GM18951 (cell line): ENCODE data around the gene GYS1.

Experiments
- POLR2A ChIP-seq: IDR thresholded peaks from 4 replicates; pipeline ENCODE4 v1.6.1; 2011; ENCODE audit warnings: mild to moderate bottlenecking; ENCODE audit not compliant: insufficient read length, insufficient read depth; ENCODE audit errors: extremely low read depth
- in situ Hi-C: fragments of 300-500 bp; cut with MboI; formaldehyde crosslinking; loops from one replicate; pipeline ENCODE4 v1.12.0; 2022; ENCODE audit warnings: low sequenced_read_pairs, mixed read lengths, inconsistent platforms; ENCODE audit not compliant: unreplicated experiment

Gene GYS1

DNA sequence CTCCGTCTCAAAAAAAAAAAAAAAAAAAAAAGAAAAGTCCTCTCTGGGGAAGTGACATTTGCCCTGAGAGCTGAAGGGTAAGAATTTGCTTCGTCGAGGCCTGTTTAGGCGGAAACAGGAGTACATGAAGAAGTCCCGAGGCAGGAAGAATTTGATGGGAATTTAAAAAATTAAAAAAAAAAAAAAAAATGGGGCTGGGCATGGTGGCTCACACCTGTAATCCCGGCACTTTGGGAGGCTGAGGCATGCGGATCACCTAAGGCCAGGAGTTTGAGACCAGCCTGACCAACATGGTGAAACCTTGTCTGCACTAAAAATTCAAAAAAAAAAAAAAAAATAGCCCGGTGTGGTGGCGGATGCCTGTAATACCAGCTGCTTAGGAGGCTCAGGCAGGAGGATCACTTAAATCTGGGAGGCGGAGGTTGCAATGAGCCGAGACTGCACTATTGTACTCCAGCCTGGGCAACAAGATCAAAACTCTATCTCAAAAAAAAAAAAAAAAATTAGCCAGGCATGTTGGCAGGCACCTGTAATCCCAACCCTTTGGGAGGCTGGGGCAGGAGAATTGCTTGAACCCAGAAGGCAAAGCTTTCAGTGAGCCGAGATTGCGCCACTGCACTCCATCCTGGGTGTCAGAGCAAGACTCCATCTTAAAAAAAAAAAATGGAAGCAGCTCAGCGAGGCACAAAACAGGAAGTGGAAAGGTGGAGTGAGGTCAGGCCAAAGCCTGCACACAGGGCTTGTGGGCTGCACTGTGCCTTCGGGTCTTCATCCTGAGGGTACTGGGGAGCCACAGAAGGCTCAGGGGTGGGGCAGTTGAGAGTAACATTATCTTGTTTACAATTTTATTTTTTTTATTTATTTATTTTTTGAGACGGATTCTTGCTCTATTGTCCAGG is 33.5 kb downstream of the GYS1 start:
- in situ Hi-C loops: no loop called here
- no peak for TF ChIP-seq POLR2A

DNA sequence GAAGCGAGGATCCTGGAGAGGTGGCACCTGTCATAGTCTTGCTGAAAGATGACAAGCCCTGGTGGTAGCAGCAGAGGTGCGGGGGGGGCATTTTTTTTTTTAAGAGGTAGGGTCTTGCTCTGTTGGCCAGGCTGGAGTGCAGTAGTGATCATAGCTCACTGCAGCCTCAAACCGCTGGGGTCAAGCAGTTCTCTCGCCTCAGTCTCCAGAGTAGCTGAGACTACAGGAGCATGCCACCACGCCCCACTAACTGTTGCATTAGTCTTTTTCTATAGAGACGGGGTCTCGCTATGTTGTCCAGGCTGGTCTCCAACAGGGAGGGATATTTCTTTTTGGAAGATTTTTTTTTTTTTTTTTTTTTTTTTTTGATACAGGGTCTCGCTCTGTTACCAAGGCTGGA is 35.1 kb downstream of the GYS1 start:
- TF ChIP-seq POLR2A: peak; percentile 20
- in situ Hi-C loops: no loop called here

DNA sequence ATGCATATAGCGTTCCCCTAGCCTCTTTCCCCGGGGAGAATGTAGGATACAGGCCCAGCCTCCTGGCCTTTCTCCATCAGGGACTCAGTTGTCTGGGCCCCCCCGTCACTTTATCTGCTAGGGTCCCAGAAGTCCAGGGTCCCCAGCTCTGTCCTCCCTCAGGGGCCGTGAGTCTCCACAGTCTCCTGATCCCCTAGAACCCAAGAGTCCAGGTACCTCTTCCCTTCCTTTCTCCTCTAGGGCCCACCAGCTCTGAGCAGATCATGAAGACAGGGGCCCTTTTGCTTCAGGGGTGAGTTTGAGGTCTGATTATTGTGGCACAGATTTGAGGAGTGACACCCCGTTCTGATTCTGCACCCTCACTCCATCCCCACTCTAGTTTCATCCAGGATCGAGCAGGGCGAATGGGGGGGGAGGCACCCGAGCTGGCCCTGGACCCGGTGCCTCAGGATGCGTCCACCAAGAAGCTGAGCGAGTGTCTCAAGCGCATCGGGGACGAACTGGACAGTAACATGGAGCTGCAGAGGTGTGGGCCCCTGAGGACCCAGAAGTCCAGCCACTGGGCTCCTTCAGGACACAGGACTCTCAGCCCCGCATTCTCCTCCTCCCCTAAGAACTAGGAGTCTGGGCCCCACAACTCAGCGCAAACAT is 37.7 kb downstream of the GYS1 start:
- in situ Hi-C loops: no loop called here
- TF ChIP-seq POLR2A: no peak

DNA sequence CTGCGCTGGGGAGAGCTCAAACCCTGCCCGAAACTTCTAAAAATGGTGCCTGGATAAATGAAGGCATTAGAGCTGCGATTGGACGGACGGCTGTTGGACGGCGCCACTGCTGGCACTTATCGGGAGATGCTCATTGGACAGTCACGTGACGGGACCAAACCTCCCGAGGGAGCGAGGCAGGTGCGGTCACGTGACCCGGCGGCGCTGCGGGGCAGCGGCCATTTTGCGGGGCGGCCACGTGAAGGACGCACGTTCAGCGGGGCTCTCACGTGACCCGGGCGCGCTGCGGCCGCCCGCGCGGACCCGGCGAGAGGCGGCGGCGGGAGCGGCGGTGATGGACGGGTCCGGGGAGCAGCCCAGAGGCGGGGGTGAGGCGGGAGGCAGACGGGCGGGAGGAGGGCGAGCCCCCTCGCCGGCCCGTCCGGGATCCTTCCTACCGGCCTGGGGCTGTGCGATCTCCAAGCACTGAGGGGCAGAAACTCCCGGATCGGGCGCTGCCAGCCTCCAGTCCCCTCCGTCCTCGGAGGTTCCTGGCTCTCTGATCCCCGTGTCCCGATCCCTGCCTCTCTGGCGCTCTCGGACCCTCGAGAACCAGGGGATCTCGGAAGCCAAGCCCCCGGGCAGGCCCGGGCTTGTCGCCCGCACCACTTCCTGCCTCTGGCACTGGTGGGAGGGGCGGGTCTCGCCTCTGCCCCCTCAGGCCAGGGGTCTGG is 38.4 kb downstream of the GYS1 start, which contains the start of gene BAX:
Gene BAX (plus strand): TSS at position 281 of the 713 bp plus-strand sequence. CDS start 54 bp downstream, at position 335.
- peak; percentile 92 for TF ChIP-seq POLR2A
- in situ Hi-C loops: no loop called here

DNA sequence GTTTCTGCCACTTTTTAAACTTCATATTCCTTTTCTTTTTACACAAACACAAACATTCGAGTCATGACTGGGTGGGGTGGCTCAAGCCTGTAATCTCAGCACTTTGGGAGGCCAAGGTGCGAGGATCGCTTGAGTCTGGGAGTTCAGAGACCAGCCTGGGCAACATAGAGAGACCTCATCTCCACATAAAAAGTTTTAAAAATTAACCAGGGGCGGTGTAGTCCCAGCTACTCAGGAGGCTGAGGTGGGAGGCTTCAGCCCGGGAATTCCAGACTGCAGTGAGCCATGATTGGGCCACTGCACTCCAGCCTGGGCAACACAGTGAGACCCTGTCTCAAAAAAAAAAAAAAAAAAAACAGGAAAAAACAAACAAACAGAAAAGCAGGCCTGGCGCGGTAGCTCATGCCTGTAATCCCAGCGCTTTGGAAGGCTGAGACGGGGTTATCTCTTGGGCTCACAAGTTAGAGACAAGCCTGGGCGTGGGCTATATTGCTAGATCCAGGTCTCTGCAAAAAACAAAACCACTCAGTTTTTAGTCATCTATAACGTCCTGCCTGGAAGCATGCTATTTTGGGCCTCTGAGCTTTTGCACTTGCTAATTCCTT is 39.0 kb downstream of the GYS1 start:
- TF ChIP-seq POLR2A: no peak
- in situ Hi-C loops: no loop called here

DNA sequence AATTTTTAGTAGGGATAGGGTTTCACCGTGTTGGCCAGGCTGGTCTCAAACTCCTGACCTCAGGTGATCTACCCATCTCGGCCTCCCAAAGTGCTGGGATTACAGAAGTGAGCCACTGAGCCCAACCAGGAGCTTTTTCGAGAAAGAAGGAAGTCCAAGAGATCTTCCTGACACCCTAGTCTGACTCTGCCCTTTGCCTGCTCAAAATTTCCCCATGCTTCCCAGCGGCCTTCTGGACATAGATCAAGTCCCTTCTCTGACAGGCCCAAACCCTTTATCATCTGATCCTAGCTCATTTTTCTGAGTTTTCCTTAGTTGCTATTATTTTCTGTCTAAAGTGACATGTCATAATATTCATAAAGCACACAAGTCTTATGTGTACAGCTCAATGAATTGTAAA is 40.0 kb downstream of the GYS1 start:
- no peak for TF ChIP-seq POLR2A
- in situ Hi-C loops: no loop called here

DNA sequence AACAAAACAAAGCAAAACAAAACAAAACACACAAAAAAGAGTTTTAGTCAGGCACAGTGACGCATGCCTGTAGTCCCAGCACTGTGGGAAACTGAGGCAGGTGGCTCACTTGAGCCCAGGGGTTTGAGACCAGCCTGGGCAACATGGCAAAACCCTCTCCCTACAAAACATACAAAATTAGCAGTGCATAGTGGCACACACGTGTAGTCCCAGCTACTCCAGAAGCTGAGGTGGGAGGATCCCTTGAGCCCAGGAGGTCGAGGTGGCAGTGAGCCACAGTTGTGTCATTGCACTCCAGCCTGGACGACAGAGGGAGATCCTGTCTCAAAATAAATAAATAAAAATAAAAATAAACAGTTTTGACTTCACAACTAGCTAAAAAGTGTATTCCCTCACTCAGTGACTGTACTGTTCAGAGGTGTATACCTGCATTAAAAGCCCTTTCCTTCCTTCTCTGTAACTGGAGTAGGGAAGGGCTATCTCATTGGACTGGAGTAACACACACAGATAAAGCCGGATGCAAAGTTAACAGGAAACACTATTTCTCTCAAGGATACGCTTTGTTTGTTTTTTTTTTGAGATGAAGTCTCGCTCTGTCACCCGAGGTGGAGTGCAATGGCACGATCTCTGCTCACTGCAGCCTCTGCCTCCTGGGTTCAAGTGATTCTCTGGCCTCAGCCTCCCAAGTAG is 42.1 kb downstream of the GYS1 start:
- in situ Hi-C loops: no loop called here
- no peak for TF ChIP-seq POLR2A

DNA sequence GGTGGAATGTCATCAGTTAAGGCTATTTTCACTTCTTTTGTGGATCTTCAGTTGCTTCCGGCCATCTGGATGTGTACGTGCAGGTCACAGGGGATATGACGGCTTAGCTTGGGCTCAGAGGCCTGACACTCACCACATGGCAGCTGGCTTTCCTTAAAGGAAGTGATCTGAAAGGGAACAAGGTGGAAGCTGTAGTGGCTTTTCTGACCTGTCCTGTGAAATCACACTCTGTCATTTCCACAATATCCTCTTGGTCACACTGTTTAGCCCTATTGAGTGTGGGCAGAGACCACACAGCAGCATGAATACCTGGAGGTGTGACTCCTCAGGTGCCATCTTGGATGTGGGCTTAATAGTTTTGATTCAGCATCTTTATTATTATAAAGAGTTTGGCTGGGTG is 43.0 kb downstream of the GYS1 start:
- no peak for TF ChIP-seq POLR2A
- in situ Hi-C loops: no loop called here

DNA sequence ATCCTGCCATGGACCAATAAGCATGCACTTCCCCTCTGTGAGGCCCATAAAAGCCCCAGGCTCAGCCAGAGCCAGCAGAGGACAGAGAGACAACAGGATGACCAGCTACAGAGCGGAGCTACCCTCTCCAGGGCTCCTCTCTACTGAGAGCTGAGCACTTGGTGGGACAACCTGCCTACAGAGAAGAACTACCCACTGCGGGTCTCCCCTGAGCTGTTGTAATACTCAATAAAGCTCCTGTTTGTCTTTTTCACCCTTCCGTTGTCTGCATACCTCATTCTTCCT is 45.9 kb downstream of the GYS1 start:
- in situ Hi-C loops: no loop called here
- no peak for TF ChIP-seq POLR2A

DNA sequence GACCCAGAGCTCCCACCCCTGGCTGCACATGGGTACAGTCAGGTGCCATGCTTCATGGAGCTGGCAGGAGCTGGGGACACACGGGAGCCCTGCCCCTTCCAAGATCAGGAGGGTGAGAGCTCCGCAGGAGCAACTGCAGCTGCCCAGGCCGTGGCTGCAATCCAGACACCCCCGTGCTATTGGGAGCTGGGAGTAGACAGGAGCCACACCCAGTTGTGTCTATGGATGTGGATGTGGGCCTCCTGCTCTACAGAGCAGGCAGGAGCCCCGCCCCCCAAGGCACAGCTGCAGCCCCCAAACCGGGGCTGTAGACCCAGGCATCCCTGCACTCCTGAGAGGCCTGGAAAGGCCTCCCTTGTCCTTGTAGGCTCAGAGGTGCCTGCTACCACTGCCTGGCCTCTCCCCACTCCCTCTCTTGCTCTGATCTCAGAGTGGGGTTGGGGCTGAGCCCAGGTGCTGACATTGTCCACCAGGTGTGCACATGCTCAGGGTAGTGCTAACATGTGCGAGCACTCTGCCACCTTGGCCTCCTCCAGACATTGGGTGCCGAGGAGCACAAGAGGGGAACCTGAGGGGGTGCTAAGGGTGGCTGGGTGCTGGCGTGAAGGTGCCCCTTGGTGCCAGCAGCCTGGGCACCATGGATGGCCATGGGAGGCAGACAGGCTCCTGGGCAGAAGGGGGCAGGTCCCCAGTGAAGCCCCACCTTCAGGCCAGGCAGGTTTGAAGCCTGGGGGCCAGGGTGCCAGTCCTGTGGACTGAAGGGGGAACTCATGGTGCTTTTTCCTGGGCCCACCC is 46.4 kb downstream of the GYS1 start:
- in situ Hi-C loops: no loop called here
- TF ChIP-seq POLR2A: no peak

DNA sequence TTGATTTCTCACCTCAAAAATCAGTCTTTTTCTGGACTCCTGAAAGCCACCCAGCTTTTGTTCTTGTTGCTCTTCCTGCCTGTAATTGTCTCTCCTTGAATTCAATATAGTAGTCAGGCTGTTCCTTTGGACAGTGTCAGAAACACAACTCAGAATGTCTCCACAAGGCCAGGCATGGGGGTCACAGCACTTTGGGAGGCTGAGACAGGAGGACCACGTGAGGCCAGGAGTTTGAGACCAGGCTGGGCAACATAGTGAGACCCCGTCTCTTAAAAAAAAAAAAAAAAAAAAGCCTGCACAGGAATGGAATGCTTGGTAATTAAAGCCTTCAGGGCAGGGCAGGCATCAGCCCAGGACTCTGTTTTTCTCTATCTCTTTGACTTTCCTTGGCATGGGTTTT is 47.3 kb downstream of the GYS1 start:
- in situ Hi-C loops: no loop called here
- TF ChIP-seq POLR2A: no peak

DNA sequence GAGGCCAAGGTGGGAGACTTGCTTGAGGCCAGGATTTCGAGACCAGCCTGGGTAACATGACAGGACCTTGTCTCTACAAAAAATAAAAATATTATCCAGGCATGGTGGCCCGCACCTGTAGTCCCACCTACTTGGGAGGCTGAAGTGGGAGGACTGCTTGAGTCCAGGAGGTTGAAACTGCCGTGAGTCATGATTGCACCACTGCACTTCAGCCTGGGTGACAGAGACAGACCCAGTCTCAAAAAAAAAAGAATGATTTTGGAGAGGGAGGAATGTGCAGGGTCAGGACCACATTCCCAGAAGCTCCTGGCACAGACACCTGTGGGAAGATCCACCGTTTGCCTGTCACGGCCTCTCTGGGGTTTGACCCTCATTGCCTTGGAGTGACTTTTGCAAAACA is 47.7 kb downstream of the GYS1 start:
- no peak for TF ChIP-seq POLR2A
- in situ Hi-C loops: no loop called here
